ELR (cell line): ENCODE data around the gene GNGT2.

Experiments used
- DNase-seq: peaks from one replicate; pipeline ENCODE4 v3.0.0-alpha.2; 2015; ENCODE audit warnings: low read depth

GNGT2 gene

GRCh38 chr17:49210158-49211029, at the start of gene GNGT2, which contains the start of gene ABI3:
Gene GNGT2, minus strand, starts transcription at chr17:49210574. Its CDS starts 3,152 bp downstream, at chr17:49207422.
Gene ABI3, plus strand, starts transcription at chr17:49210707. Its CDS starts 18 bp downstream, at chr17:49210725.
- peak; percentile 94 for DNase-seq

- peak; percentile 6 for DNase-seq
Observed at GRCh38 chr17:49259663-49260010, 49.3 kb upstream of the GNGT2 start.

GRCh38 chr17:49258394-49258793, 48.0 kb upstream of the GNGT2 start:
- peak; percentile 39 for DNase-seq

- no peak for DNase-seq
Observed at GRCh38 chr17:49255125-49255524, 44.8 kb upstream of the GNGT2 start.

- no peak for DNase-seq
Observed at GRCh38 chr17:49254066-49254465, 43.7 kb upstream of the GNGT2 start.

- DNase-seq: peak; percentile 65
Observed at GRCh38 chr17:49252148-49252695, 41.8 kb upstream of the GNGT2 start.

- DNase-seq: no peak
Observed at GRCh38 chr17:49249890-49250522, 39.6 kb upstream of the GNGT2 start.

GRCh38 chr17:49249292-49249794, 39.0 kb upstream of the GNGT2 start:
- DNase-seq: peak; percentile 55

GRCh38 chr17:49247944-49248343, 37.6 kb upstream of the GNGT2 start:
- no peak for DNase-seq

GRCh38 chr17:49244839-49245238, 34.5 kb upstream of the GNGT2 start:
- DNase-seq: no peak

GRCh38 chr17:49242813-49243212, 32.4 kb upstream of the GNGT2 start:
- no peak for DNase-seq

GRCh38 chr17:49241692-49242397, 31.5 kb upstream of the GNGT2 start:
- no peak for DNase-seq

- DNase-seq: no peak
Observed at GRCh38 chr17:49241040-49241439, 30.7 kb upstream of the GNGT2 start.

- DNase-seq: no peak
Observed at GRCh38 chr17:49240619-49241018, 30.2 kb upstream of the GNGT2 start.

GRCh38 chr17:49239963-49240362, 29.6 kb upstream of the GNGT2 start:
- no peak for DNase-seq

GRCh38 chr17:49235896-49236295, 25.5 kb upstream of the GNGT2 start:
- no peak for DNase-seq

GRCh38 chr17:49234509-49235080, 24.2 kb upstream of the GNGT2 start:
- no peak for DNase-seq

GRCh38 chr17:49231563-49231894, 21.2 kb upstream of the GNGT2 start:
- no peak for DNase-seq

- peak; percentile 90 for DNase-seq
Observed at GRCh38 chr17:49230636-49231562, 20.5 kb upstream of the GNGT2 start, which contains the start of gene PHOSPHO1. Gene PHOSPHO1, minus strand, starts transcription at chr17:49230787. Its CDS starts 4,096 bp downstream, at chr17:49226691.

GRCh38 chr17:49229805-49230600, 19.6 kb upstream of the GNGT2 start:
- no peak for DNase-seq
